ENCODE data around the gene YWHAB. TPM values are rescaled to one million over a fixed set of nuclear protein-coding genes. Genes with fewer than 3 reads are reported as not detected.

Gene YWHAB
- total RNA-seq, 4 donors from 2014 or later = 121 to 140 (median 130) TPM

GRCh38 chr20:44891826-44892225, 6.3 kb downstream of the YWHAB start:
- no peaks in the 10 kb centered on the region for H3K27me3 ChIP-seq
- TF ChIP-seq EP300 (IDR thresholded peaks at IDR 0.05) (no peak), POLR2A (IDR thresholded peaks at IDR 0.05; ENCODE audit: low read depth) (no peak), POLR2AphosphoS5 (IDR thresholded peaks at IDR 0.05) (no peak)
- TF ChIP-seq, protein P1, sequence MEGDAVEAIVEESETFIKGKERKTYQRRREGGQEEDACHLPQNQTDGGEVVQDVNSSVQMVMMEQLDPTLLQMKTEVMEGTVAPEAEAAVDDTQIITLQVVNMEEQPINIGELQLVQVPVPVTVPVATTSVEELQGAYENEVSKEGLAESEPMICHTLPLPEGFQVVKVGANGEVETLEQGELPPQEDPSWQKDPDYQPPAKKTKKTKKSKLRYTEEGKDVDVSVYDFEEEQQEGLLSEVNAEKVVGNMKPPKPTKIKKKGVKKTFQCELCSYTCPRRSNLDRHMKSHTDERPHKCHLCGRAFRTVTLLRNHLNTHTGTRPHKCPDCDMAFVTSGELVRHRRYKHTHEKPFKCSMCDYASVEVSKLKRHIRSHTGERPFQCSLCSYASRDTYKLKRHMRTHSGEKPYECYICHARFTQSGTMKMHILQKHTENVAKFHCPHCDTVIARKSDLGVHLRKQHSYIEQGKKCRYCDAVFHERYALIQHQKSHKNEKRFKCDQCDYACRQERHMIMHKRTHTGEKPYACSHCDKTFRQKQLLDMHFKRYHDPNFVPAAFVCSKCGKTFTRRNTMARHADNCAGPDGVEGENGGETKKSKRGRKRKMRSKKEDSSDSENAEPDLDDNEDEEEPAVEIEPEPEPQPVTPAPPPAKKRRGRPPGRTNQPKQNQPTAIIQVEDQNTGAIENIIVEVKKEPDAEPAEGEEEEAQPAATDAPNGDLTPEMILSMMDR (IDR thresholded peaks at IDR 0.05) = no peak
- no peak for DNase-seq (ENCODE audit: extremely low spot score)
- 84% methylated on average over 1 of the region's 1 CpG for WGBS
- peaks cover 70 to 89% (median 80%) of the 10 kb centered on the region in 4 donors for H3K4me1 ChIP-seq
- no peak overlapping the region for H3K4me3 ChIP-seq
- H3K36me3 ChIP-seq = peaks cover 0 to 9% (median 0%) of the 10 kb centered on the region in 4 donors
- no peak overlapping the region for H3K27ac ChIP-seq (replicated peaks in 1 of 4)
- intact Hi-C loops (cut with DNase I) = no loop called here
- H3K9me3 ChIP-seq = no peaks in the 10 kb centered on the region

GRCh38 chr20:44894959-44895358, 9.5 kb downstream of the YWHAB start:
- H3K9me3 ChIP-seq = no peaks in the 10 kb centered on the region
- no peak for DNase-seq (ENCODE audit: extremely low spot score)
- H3K4me3 ChIP-seq = no peak overlapping the region
- TF ChIP-seq POLR2AphosphoS5 (IDR thresholded peaks at IDR 0.05) (no peak), POLR2A (IDR thresholded peaks at IDR 0.05; ENCODE audit: low read depth) (no peak), EP300 (IDR thresholded peaks at IDR 0.05) (no peak)
- TF ChIP-seq, protein P1 (IDR thresholded peaks at IDR 0.05) = no peak
- no peaks in the 10 kb centered on the region for H3K27me3 ChIP-seq
- H3K36me3 ChIP-seq = peaks cover 0 to 6% (median 0%) of the 10 kb centered on the region in 4 donors
- 69% methylated on average over 2 of the region's 2 CpGs for WGBS
- peaks cover 53 to 82% (median 73%) of the 10 kb centered on the region in 4 donors for H3K4me1 ChIP-seq
- intact Hi-C loops (cut with DNase I) = no loop called here
- H3K27ac ChIP-seq (replicated peaks in 1 of 4) = no peak overlapping the region

DNA sequence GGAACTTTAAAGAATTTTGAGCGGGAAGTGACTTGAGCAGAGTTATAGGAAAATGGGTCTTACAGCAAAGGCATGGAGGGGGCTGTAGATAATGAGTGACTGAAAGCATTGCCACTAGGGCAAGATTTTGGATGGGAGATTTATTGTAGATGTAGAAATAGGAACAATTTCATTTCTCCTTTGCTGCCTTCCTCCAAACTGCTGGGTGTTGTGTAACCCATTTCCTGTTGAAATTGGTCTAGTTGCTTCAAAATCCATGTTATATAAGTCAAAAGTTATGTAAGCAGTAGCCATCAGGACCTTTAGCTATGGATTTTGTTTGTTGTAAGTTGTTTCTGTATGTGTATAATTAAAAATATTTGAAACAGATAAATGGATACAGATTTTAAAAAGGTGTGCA, 11.1 kb downstream of the YWHAB start:
- H3K4me1 ChIP-seq = peaks cover 48 to 82% (median 69%) of the 10 kb centered on the region in 4 donors

DNA sequence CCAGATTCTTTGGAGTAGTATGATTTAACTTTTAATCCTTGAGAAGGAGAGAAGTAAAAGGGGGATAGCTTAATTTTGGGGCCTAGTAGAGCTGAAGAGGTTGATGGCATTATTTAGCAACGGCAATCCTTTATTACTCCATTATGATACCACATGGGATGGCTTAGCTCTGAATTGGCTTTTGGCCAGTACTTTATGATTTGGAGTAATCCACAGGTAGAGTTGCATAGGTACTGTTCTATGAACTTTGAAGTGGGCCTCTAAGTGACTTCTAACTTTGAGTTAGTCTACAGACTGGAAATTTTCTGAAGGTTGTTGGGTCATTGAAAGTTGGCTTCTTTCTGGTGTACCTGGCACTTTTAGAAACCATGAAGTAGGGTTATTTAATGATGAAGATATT, 11.6 kb downstream of the YWHAB start:
- no peaks in the 10 kb centered on the region for H3K27me3 ChIP-seq
- H3K4me3 ChIP-seq = no peak overlapping the region
- peaks cover 42 to 78% (median 69%) of the 10 kb centered on the region in 4 donors for H3K4me1 ChIP-seq
- intact Hi-C loops (cut with DNase I) = no loop called here
- H3K36me3 ChIP-seq = peaks cover 0 to 18% (median 13%) of the 10 kb centered on the region in 4 donors
- H3K27ac ChIP-seq (replicated peaks in 1 of 4) = peak overlapping the region in 2 of 4 donors; percentile 7 to 17
- H3K9me3 ChIP-seq = no peaks in the 10 kb centered on the region
- no peak for DNase-seq (ENCODE audit: extremely low spot score)
- TF ChIP-seq, protein P1 (IDR thresholded peaks at IDR 0.05) = no peak
- WGBS = 65% methylated on average over 1 of the region's 1 CpG

More for the DNA sequence above, 11.1 kb downstream of the YWHAB start:
- WGBS = 85% methylated on average over 1 of the region's 1 CpG
- no peaks in the 10 kb centered on the region for H3K27me3 ChIP-seq
- H3K9me3 ChIP-seq = no peaks in the 10 kb centered on the region
- intact Hi-C loops (cut with DNase I) = no loop called here
- peaks cover 0 to 13% (median 8%) of the 10 kb centered on the region in 4 donors for H3K36me3 ChIP-seq
- no peak overlapping the region for H3K4me3 ChIP-seq
- DNase-seq (ENCODE audit: extremely low spot score) = no peak
- no peak for TF ChIP-seq POLR2AphosphoS5 (IDR thresholded peaks at IDR 0.05)
- no peak for TF ChIP-seq POLR2A (IDR thresholded peaks at IDR 0.05; ENCODE audit: low read depth)
- TF ChIP-seq, protein P1 (IDR thresholded peaks at IDR 0.05) = no peak
- TF ChIP-seq EP300 (IDR thresholded peaks at IDR 0.05) = no peak
- peak overlapping the region in 1 of 4 donors; percentile 7 for H3K27ac ChIP-seq (replicated peaks in 1 of 4)

DNA sequence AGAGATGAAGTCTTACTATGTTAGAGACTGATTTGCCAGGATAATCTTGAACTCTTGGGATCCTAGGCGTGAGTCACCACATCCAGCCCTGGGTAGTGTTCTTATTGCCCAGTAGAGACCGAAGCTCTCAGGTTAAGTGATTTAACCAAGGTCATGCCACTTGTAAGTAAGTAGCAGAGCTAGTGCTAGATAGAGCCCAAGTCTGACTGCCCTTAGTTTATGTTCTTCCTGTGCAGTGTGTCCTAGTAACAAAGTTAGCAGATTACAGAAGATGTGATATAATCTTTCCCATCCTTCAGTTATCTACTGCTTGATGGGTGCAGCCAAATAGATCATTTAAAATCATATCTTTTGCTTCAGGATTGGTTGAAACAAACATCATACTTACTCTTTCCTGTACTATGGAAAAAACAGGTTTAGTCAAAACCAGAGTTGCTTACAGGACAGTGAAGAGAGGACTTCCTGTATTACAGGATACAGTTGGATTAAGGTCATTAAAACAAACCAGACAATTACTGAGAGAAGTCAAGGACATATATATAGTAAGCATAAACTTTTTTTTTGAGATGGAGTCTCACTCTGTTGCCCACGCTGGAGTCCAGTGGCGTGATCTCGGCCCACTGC, 14.8 kb downstream of the YWHAB start:
- H3K36me3 ChIP-seq = peaks cover 32 to 49% (median 42%) of the 10 kb centered on the region in 4 donors
- 83% methylated on average over 5 of the region's 5 CpGs for WGBS
- peaks cover 31 to 55% (median 53%) of the 10 kb centered on the region in 4 donors for H3K4me1 ChIP-seq
- no peak for DNase-seq (ENCODE audit: extremely low spot score)
- intact Hi-C loops (cut with DNase I) = no loop called here
- no peak overlapping the region for H3K4me3 ChIP-seq
- no peaks in the 10 kb centered on the region for H3K9me3 ChIP-seq
- TF ChIP-seq POLR2AphosphoS5 (IDR thresholded peaks at IDR 0.05) (no peak), POLR2A (IDR thresholded peaks at IDR 0.05; ENCODE audit: low read depth) (no peak), EP300 (IDR thresholded peaks at IDR 0.05) (no peak)
- TF ChIP-seq, protein P1 (IDR thresholded peaks at IDR 0.05) = no peak
- no peaks in the 10 kb centered on the region for H3K27me3 ChIP-seq
- H3K27ac ChIP-seq (replicated peaks in 1 of 4) = no peak overlapping the region

Data from esophagus muscularis mucosa (tissue), 4 donors.